HEK293 (cell line): ENCODE data around the gene GPR3.
A peak's percentile ranks its signal among the peaks of the same experiment; 100 is the strongest.

Experiments used
- CTCF ChIA-PET: fragments of 350-600 bp; formaldehyde crosslinking; extraction: SDS; loops from one replicate; lab custom pipeline; 2021; ENCODE audit warnings: antibody characterized with exemption; lab: Yijun Ruan, JAX
- POLR2A ChIA-PET: fragments of 300-600 bp; formaldehyde crosslinking; extraction: SDS; loops from one replicate; lab custom pipeline; 2020; ENCODE audit warnings: antibody characterized with exemption, inconsistent platforms; lab: Yijun Ruan, JAX
- H3K27ac ChIP-seq: fragments of 200-500 bp; sonication (Bioruptor generic); 2 replicates; pipeline ENCODE4 v1.5.1; 2014; ENCODE audit warnings: low read depth, low read length, control low read depth, inconsistent platforms; ENCODE audit errors: extremely low read depth
- H3K36me3 ChIP-seq, 2 experiments: fragments of 200-500 bp in 1 of 2; sonication (Bioruptor generic) in 1 of 2; 1 replicate in 1 of 2; 2 replicates in 1 of 2; pipeline ENCODE4 v1.5.1; 2014 to 2017; ENCODE audit warnings: inconsistent platforms in 2 of 2, low read length in 2 of 2; ENCODE audit not compliant: control insufficient read depth in 2 of 2, insufficient read depth in 1 of 2
- H3K4me1 ChIP-seq: fragments of 200-500 bp; sonication (Bioruptor generic); 2 replicates; pipeline ENCODE4 v1.5.1; 2014; ENCODE audit warnings: mild to moderate bottlenecking, low read length, inconsistent platforms; ENCODE audit not compliant: control insufficient read depth, insufficient read depth
- H3K4me3 ChIP-seq: 2 replicates; pipeline ENCODE4 v1.5.1; 2011; ENCODE audit warnings: low read depth, mild to moderate bottlenecking, control low read depth, low read length, moderate library complexity
- H3K9me3 ChIP-seq: fragments of 200-500 bp; sonication (Bioruptor generic); 2 replicates; pipeline ENCODE4 v1.5.1; 2014; ENCODE audit warnings: low read depth, low read length, inconsistent platforms; ENCODE audit not compliant: control insufficient read depth, insufficient read depth
- BCL11B ChIP-seq: fragments of 450-650 bp; formaldehyde crosslinking; IDR thresholded peaks from 2 replicates; pipeline ENCODE4 v1.5.1; 2016; ENCODE audit warnings: low read depth, missing biosample characterization, missing genetic modification characterization
- BCL6B ChIP-seq: fragments of 450-650 bp; formaldehyde crosslinking; IDR thresholded peaks from 2 replicates; pipeline ENCODE4 v1.5.1; 2017; ENCODE audit warnings: missing biosample characterization, missing genetic modification characterization
- EGR2 ChIP-seq: fragments of 450-650 bp; formaldehyde crosslinking; IDR thresholded peaks from 2 replicates; pipeline ENCODE4 v1.5.1; 2016; ENCODE audit warnings: low read depth, missing biosample characterization, missing genetic modification characterization
- HOXD13 ChIP-seq: sonication (generic); formaldehyde crosslinking; IDR thresholded peaks from 2 replicates; pipeline ENCODE4 v1.8.0; 2022; ENCODE audit warnings: missing genetic modification reagents, borderline replicate concordance
- KLF1 ChIP-seq: fragments of 450-650 bp; formaldehyde crosslinking; IDR thresholded peaks from 2 replicates; pipeline ENCODE4 v1.5.1; 2016; ENCODE audit warnings: missing biosample characterization, missing genetic modification characterization
- KLF9 ChIP-seq: fragments of 450-650 bp; formaldehyde crosslinking; IDR thresholded peaks from 2 replicates; pipeline ENCODE4 v1.5.1; 2016; ENCODE audit warnings: missing biosample characterization, missing genetic modification characterization, low read depth
- OSR2 ChIP-seq: fragments of 450-650 bp; formaldehyde crosslinking; IDR thresholded peaks from 2 replicates; pipeline ENCODE4 v1.5.1; 2016; ENCODE audit warnings: missing biosample characterization, missing genetic modification characterization
- REST ChIP-seq: fragments of 450-650 bp; formaldehyde crosslinking; IDR thresholded peaks from 2 replicates; pipeline ENCODE4 v1.5.1; 2016; ENCODE audit warnings: missing biosample characterization, missing genetic modification characterization
- SP2 ChIP-seq: fragments of 450-650 bp; formaldehyde crosslinking; IDR thresholded peaks from 2 replicates; pipeline ENCODE4 v1.5.1; 2016; ENCODE audit warnings: missing biosample characterization, missing genetic modification characterization
- SP3 ChIP-seq: fragments of 450-650 bp; formaldehyde crosslinking; IDR thresholded peaks from 2 replicates; pipeline ENCODE4 v1.5.1; 2016; ENCODE audit warnings: missing biosample characterization, missing genetic modification characterization
- WT1 ChIP-seq: fragments of 450-650 bp; formaldehyde crosslinking; IDR thresholded peaks from 2 replicates; pipeline ENCODE4 v1.5.1; 2016; ENCODE audit warnings: missing biosample characterization, missing genetic modification characterization
- ZFP37 ChIP-seq: fragments of 450-650 bp; formaldehyde crosslinking; IDR thresholded peaks from 2 replicates; pipeline ENCODE4 v1.5.1; 2016; ENCODE audit warnings: missing biosample characterization, missing genetic modification characterization
- ZIC2 ChIP-seq: fragments of 450-650 bp; formaldehyde crosslinking; IDR thresholded peaks from 2 replicates; pipeline ENCODE4 v1.5.1; 2016; ENCODE audit warnings: missing biosample characterization, missing genetic modification characterization
- ZNF23 ChIP-seq: fragments of 450-650 bp; formaldehyde crosslinking; IDR thresholded peaks from 2 replicates; pipeline ENCODE4 v1.5.1; 2016; ENCODE audit warnings: missing biosample characterization, missing genetic modification characterization, borderline replicate concordance
- ZNF404 ChIP-seq: fragments of 450-650 bp; formaldehyde crosslinking; IDR thresholded peaks from 2 replicates; pipeline ENCODE4 v1.5.1; 2017; ENCODE audit warnings: missing biosample characterization, missing genetic modification characterization
- ZNF449 ChIP-seq: fragments of 450-650 bp; formaldehyde crosslinking; IDR thresholded peaks from 2 replicates; pipeline ENCODE4 v1.5.1; 2017; ENCODE audit warnings: missing biosample characterization, mild to moderate bottlenecking, missing genetic modification characterization, moderate library complexity
- ZNF48 ChIP-seq: fragments of 450-650 bp; formaldehyde crosslinking; IDR thresholded peaks from 2 replicates; pipeline ENCODE4 v1.5.1; 2016; ENCODE audit warnings: missing biosample characterization, missing genetic modification characterization
- ZNF529 ChIP-seq: fragments of 450-650 bp; formaldehyde crosslinking; IDR thresholded peaks from 2 replicates; pipeline ENCODE4 v1.5.1; 2017; ENCODE audit warnings: missing genetic modification characterization, missing biosample characterization; ENCODE audit not compliant: insufficient replicate concordance
- ZNF555 ChIP-seq: fragments of 450-650 bp; formaldehyde crosslinking; conservative IDR thresholded peaks from 2 replicates; pipeline ENCODE4 v1.5.1; 2017; ENCODE audit warnings: missing biosample characterization, mild to moderate bottlenecking, missing genetic modification characterization, inconsistent platforms
- ZNF585B ChIP-seq: fragments of 450-650 bp; formaldehyde crosslinking; IDR thresholded peaks from 2 replicates; pipeline ENCODE4 v1.5.1; 2016; ENCODE audit warnings: missing biosample characterization, missing genetic modification characterization
- ZNF692 ChIP-seq: fragments of 450-650 bp; formaldehyde crosslinking; IDR thresholded peaks from 2 replicates; pipeline ENCODE4 v1.5.1; 2016; ENCODE audit warnings: missing biosample characterization, missing genetic modification characterization
- ZNF777 ChIP-seq: fragments of 450-650 bp; formaldehyde crosslinking; IDR thresholded peaks from 2 replicates; pipeline ENCODE4 v1.5.1; 2017; ENCODE audit warnings: missing biosample characterization, missing genetic modification characterization, borderline replicate concordance
- ZNF791 ChIP-seq: fragments of 450-650 bp; formaldehyde crosslinking; IDR thresholded peaks from 2 replicates; pipeline ENCODE4 v1.5.1; 2016; ENCODE audit warnings: missing biosample characterization, missing genetic modification characterization
- ZSCAN23 ChIP-seq: fragments of 450-650 bp; formaldehyde crosslinking; IDR thresholded peaks from 2 replicates; pipeline ENCODE4 v1.5.1; 2016; ENCODE audit warnings: missing biosample characterization, missing genetic modification characterization

Gene GPR3

GRCh38 chr1:27377760-27378495, 14.5 kb upstream of the GPR3 start (continued):
- no peak for TF ChIP-seq BCL6B (tag by site-specific recombination)
- TF ChIP-seq WT1, result no peak
- TF ChIP-seq ZNF692 (tag by site-specific recombination), result no peak
- peak; percentile 30; the same call in 1 of the 2 replicates for TF ChIP-seq EGR2
- no peak for TF ChIP-seq HOXD13 (CRISPR knock-in tag)
- no peak for TF ChIP-seq BCL11B (tag by site-specific recombination)
- TF ChIP-seq, all 188 proteins: peak for 3

- Histone ChIP-seq H3K9me3 (no peaks in the 10 kb centered on the region), H3K36me3 (no peaks in the 10 kb centered on the region)
- TF ChIP-seq KLF9 (tag by site-specific recombination), result peak; percentile 26; the same call in 1 of the 2 replicates
- no peak for TF ChIP-seq ZNF555 (tag by site-specific recombination)
- peak; percentile 32; the same call in 1 of the 2 replicates for TF ChIP-seq KLF1 (tag by site-specific recombination)
- TF ChIP-seq ZIC2 (tag by site-specific recombination), result peak; percentile 80
- no peak for TF ChIP-seq BCL11B (tag by site-specific recombination)
- TF ChIP-seq ZSCAN23, result no peak
- TF ChIP-seq, all 188 proteins: peak for 3
- Histone ChIP-seq H3K27ac (no peak overlapping the region), H3K4me3 (no peak overlapping the region), H3K4me1 (no peaks in the 10 kb centered on the region)
- CTCF ChIA-PET, result interaction anchor here (0.6 kb wide), 1 partner anchor 24 kb away, joined by 3 read pairs; no protein-coding TSS in a partner anchor
- POLR2A ChIA-PET, result no interaction called here
These were observed 12.8 kb upstream of the GPR3 start for GRCh38 chr1:27379564-27380122.

- H3K36me3 ChIP-seq, result no peaks in the 10 kb centered on the region
- CTCF ChIA-PET, result interaction anchor here (0.6 kb wide), 1 partner anchor 25 kb away, joined by 3 read pairs; no protein-coding TSS in a partner anchor
- POLR2A ChIA-PET, result no interaction called here
- no peak overlapping the region for H3K27ac ChIP-seq
- no peaks in the 10 kb centered on the region for H3K4me1 ChIP-seq
- H3K9me3 ChIP-seq, result no peaks in the 10 kb centered on the region
- H3K4me3 ChIP-seq, result no peak overlapping the region
- TF ChIP-seq ZNF791 (tag by site-specific recombination) (no peak), ZNF777 (tag by site-specific recombination) (no peak), ZNF585B (tag by site-specific recombination) (no peak), ZNF404 (tag by site-specific recombination) (no peak), BCL11B (tag by site-specific recombination) (no peak), SP3 (tag by site-specific recombination) (no peak), SP2 (peak; percentile 25; the same call in 1 of the 2 replicates), OSR2 (tag by site-specific recombination) (no peak), ZNF48 (tag by site-specific recombination) (no peak), REST (tag by site-specific recombination) (peak; percentile 70; the same call in 1 of the 2 replicates), ZNF529 (tag by site-specific recombination) (no peak), ZNF23 (tag by site-specific recombination) (no peak), ZNF449 (tag by site-specific recombination) (no peak), ZFP37 (tag by site-specific recombination) (no peak)
These were observed 12.2 kb upstream of the GPR3 start for GRCh38 chr1:27380224-27380623.
